ENCODE measurements around the gene SERPINA12. TPM values are rescaled to one million over a fixed set of nuclear protein-coding genes. Genes with fewer than 3 reads are reported as not detected.

Gene SERPINA12
- polyA plus RNA-seq, 1 donor (not counting 4 experiments of a cell fraction or from before 2014, with no cell fraction given): 0.26 TPM

- no peak for FAIRE-seq
- Histone ChIP-seq H3K27ac (ENCODE audit: control insufficient read depth, insufficient read depth, low read length) (no peak overlapping the region), H3K4me2 (ENCODE audit: control insufficient read depth, extremely low read depth, insufficient read depth, low read depth, low read length) (no peak overlapping the region)
Measured at GRCh38 chr14:94548999-94549985, 40.0 kb upstream of the SERPINA12 start.

GRCh38 chr14:94548131-94548998 is 39.1 kb upstream of the SERPINA12 start:
- H2AFZ ChIP-seq (ENCODE audit: control insufficient read depth, low read length): no peak overlapping the region
- H3K9me3 ChIP-seq (ENCODE audit: control insufficient read depth, low read depth, low read length): no peaks in the 10 kb centered on the region
- no peak overlapping the region for H3K4me3 ChIP-seq (ENCODE audit: control insufficient read depth in 2 of 3, extremely low read depth in 1 of 3, insufficient read depth in 2 of 3, low read depth in 1 of 3, low read length in 3 of 3)
- peaks cover 6% of the 10 kb centered on the region for H3K4me1 ChIP-seq (ENCODE audit: control insufficient read depth, extremely low read depth, insufficient read depth, low read length)
- dilution Hi-C loops (cut with MboI; ENCODE audit: extremely low pct_ligation_motif_present, low sequenced_read_pairs): no loop called here
- no peaks in the 10 kb centered on the region for H3K36me3 ChIP-seq (ENCODE audit: control insufficient read depth in 2 of 2, extremely low read depth in 1 of 2, insufficient read depth in 2 of 2, low read length in 2 of 2)
- H3K9me1 ChIP-seq (ENCODE audit: control insufficient read depth, extremely low read depth, insufficient read depth, low read length): no peaks in the 10 kb centered on the region
- no peak for TF ChIP-seq EZH2 (IDR thresholded peaks at IDR 0.05; ENCODE audit: low read length)
- no peak for TF ChIP-seq CTCF (optimal IDR thresholded peaks at IDR 0.05 in 1 of 3, IDR thresholded peaks at IDR 0.05 in 1 of 3, conservative IDR thresholded peaks at IDR 0.05 in 1 of 3; ENCODE audit: extremely low read depth in 1 of 3, insufficient read depth in 2 of 3, low read length in 3 of 3)
- H3K4me2 ChIP-seq (ENCODE audit: control insufficient read depth, extremely low read depth, insufficient read depth, low read depth, low read length): no peak overlapping the region
- no peaks in the 10 kb centered on the region for H3K79me2 ChIP-seq (ENCODE audit: control insufficient read depth, insufficient read depth, low read length)
- no peak overlapping the region for H3K27ac ChIP-seq (ENCODE audit: control insufficient read depth, insufficient read depth, low read length)
- FAIRE-seq: no peak
- DNase-seq (ENCODE audit: low read depth, low spot score): no peak
- no peaks in the 10 kb centered on the region for H4K20me1 ChIP-seq (ENCODE audit: control insufficient read depth, extremely low read depth, insufficient read depth, low read length)
- H3K27me3 ChIP-seq (ENCODE audit: control insufficient read depth, extremely low read depth, insufficient read depth, low read length): no peaks in the 10 kb centered on the region
- H3K9ac ChIP-seq (ENCODE audit: control insufficient read depth, extremely low read depth, insufficient read depth, low read length): no peak overlapping the region

More at GRCh38 chr14:94548999-94549985, 40.0 kb upstream of the SERPINA12 start:
- Histone ChIP-seq H3K9ac (ENCODE audit: control insufficient read depth, extremely low read depth, insufficient read depth, low read length) (no peak overlapping the region), H3K9me3 (ENCODE audit: control insufficient read depth, low read depth, low read length) (no peaks in the 10 kb centered on the region), H2AFZ (ENCODE audit: control insufficient read depth, low read length) (no peak overlapping the region), H3K27me3 (ENCODE audit: control insufficient read depth, extremely low read depth, insufficient read depth, low read length) (no peaks in the 10 kb centered on the region), H3K4me3 (ENCODE audit: control insufficient read depth in 2 of 3, extremely low read depth in 1 of 3, insufficient read depth in 2 of 3, low read depth in 1 of 3, low read length in 3 of 3) (no peak overlapping the region), H4K20me1 (ENCODE audit: control insufficient read depth, extremely low read depth, insufficient read depth, low read length) (no peaks in the 10 kb centered on the region), H3K4me1 (ENCODE audit: control insufficient read depth, extremely low read depth, insufficient read depth, low read length) (no peaks in the 10 kb centered on the region), H3K79me2 (ENCODE audit: control insufficient read depth, insufficient read depth, low read length) (no peaks in the 10 kb centered on the region), H3K36me3 (ENCODE audit: control insufficient read depth in 2 of 2, extremely low read depth in 1 of 2, insufficient read depth in 2 of 2, low read length in 2 of 2) (no peaks in the 10 kb centered on the region), H3K9me1 (ENCODE audit: control insufficient read depth, extremely low read depth, insufficient read depth, low read length) (no peaks in the 10 kb centered on the region)
- peak; percentile 77 to 90 (median 86) for TF ChIP-seq CTCF (optimal IDR thresholded peaks at IDR 0.05 in 1 of 3, IDR thresholded peaks at IDR 0.05 in 1 of 3, conservative IDR thresholded peaks at IDR 0.05 in 1 of 3; ENCODE audit: extremely low read depth in 1 of 3, insufficient read depth in 2 of 3, low read length in 3 of 3)
- TF ChIP-seq EZH2 (IDR thresholded peaks at IDR 0.05; ENCODE audit: low read length): no peak
- dilution Hi-C loops (cut with MboI; ENCODE audit: extremely low pct_ligation_motif_present, low sequenced_read_pairs): no loop called here
- no peak for DNase-seq (ENCODE audit: low read depth, low spot score)

All from keratinocyte (primary cell).